Heart left ventricle (tissue), 16 donors: ENCODE results near the gene ABCA9. TPM values are rescaled to one million over a fixed set of nuclear protein-coding genes. Genes with fewer than 3 reads are reported as not detected.

ENCODE experiments used
- ATAC-seq, 4 donors: fragments of 200-7000 bp; cut with Tn5 transposase; one replicate each; pipeline ENCODE4 v1.9.1; 2020 to 2022; ENCODE audit warnings: moderate library complexity in 4 of 4, mild to moderate bottlenecking in 3 of 4, moderate number of reproducible peaks in 1 of 4
- DNase-seq, 5 donors: peaks; one replicate each; pipeline ENCODE4 v3.0.0-alpha.2; 2020
- H3K27ac ChIP-seq, 12 donors: fragments of 200-600 bp; sonication (generic) in 4 of 12; one replicate each; pipeline versions ENCODE4 v1.5.0 to v1.8.0; 2016 to 2022; ENCODE audit warnings: mild to moderate bottlenecking in 2 of 12
- H3K27me3 ChIP-seq, 9 donors: fragments of 200-600 bp; sonication (generic) in 2 of 9; one replicate each; pipeline versions ENCODE4 v1.5.1 to v1.8.0; 2016 to 2022; ENCODE audit warnings: mild to moderate bottlenecking in 3 of 9
- H3K36me3 ChIP-seq, 9 donors: fragments of 200-600 bp; sonication (generic) in 2 of 9; one replicate each; pipeline versions ENCODE4 v1.5.0 to v1.8.0; 2018 to 2022; ENCODE audit warnings: mild to moderate bottlenecking in 2 of 9
- H3K4me1 ChIP-seq, 12 donors: fragments of 200-600 bp; sonication (generic) in 4 of 12; one replicate each; pipeline versions ENCODE4 v1.5.0 to v1.8.0; 2016 to 2022; ENCODE audit warnings: mild to moderate bottlenecking in 3 of 12
- H3K4me3 ChIP-seq, 12 donors: fragments of 200-600 bp; sonication (generic) in 4 of 12; one replicate each; pipeline versions ENCODE4 v1.5.0 to v1.8.0; 2017 to 2022; ENCODE audit warnings: mild to moderate bottlenecking in 9 of 12, moderate library complexity in 4 of 12
- H3K9me3 ChIP-seq, 12 donors: fragments of 200-600 bp; sonication (generic) in 4 of 12; one replicate each; pipeline versions ENCODE4 v1.5.0 to v1.8.0; 2016 to 2022; ENCODE audit warnings: mild to moderate bottlenecking in 1 of 12
- CTCF ChIP-seq, 12 donors: fragments of 200-600 bp; sonication (generic) in 4 of 12; IDR thresholded peaks; one replicate each; pipeline versions ENCODE4 v1.5.0 to v1.8.0; 2018 to 2022; ENCODE audit warnings: antibody characterized with exemption in 12 of 12, mild to moderate bottlenecking in 5 of 12
- POLR2A ChIP-seq, 2 donors: fragments of 450-650 bp; IDR thresholded peaks; one replicate each; pipeline ENCODE4 v1.6.1; 2017; ENCODE audit warnings: antibody characterized with exemption in 2 of 2, mild to moderate bottlenecking in 2 of 2, moderate library complexity in 2 of 2
- WGBS, 4 donors: extraction: QIAGEN DNeasy Blood & Tissue Kit in 2 of 4; methylation state at CpG; one replicate each; pipeline versions ENCODE4 v1.1.5 to v1.1.7; 2013 to 2018; 5-methylcytosine and 5-hydroxymethylcytosine counted together
- intact Hi-C, 10 donors: fragments of 100-400 bp; cut with DNase I; formaldehyde crosslinking; loops; one replicate each; pipeline versions ENCODE4 v1.11.1 to v1.14.2; 2022
- polyA plus RNA-seq, 2 donors: library from polyadenylated mRNA; stranded (reverse); fragments of 200-250 nt; gene quantifications; one replicate each; pipeline ENCODE4 v1.2.3, GENCODE V29; 2013
- total RNA-seq, 9 donors: library from RNA; depleted of rRNA in 2 of 9; stranded (reverse); fragments of >200 nt in 2 of 9; fragmentation: NEBNext Ultra II Directional in 3 of 9; extraction: Animal tissue kit (Norgen Biotek cat#: 25700) in 3 of 9; gene quantifications; one replicate each; pipeline versions ENCODE4 v1.1.0 to v1.2.4, GENCODE V29; 2016 to 2023
- donor health status: ischemic (EF 13 %, LVEDD 7.1; RV severe dilation, severe dysfunction).
- donor health status: healthy with polysubstance abuse.
- donor health status: DM: no; HTN: yes; CAD: no.
- donor health status: DM: no; HTN: no; CAD: no.
- donor health status: ischemic (EF 25% LVEDD 6.9; RV normal size, moderate dysfunction).
- donor health status: ischemic (EF 25% LVEDD 5.7; RV mildly dilated, moderate dysfunction).
- donor health status: healthy.
- donor health status: DM: yes; HTN: yes; CAD: no.
- donor health status: ischemic (EF 35%, LVEDD 5.7; RV mildly dilated, moderate dysfunction).
- donor health status: nonischemic (EF 11% LVEDD 7.7; RV severe dilation, severe dysfunction).
- donor health status: DM: yes; HTN: yes; CAD: no.
- donor health status: PGD.
- donor health status: ischemic (EF 29% LVEDD 5.4; RV normal size, mild dysfunction).
- donor health status: nonischemic (EF 23%, LVEDD 6.1; RV moderate dilation, normal function).

ABCA9 gene
- total and polyA plus RNA-seq, 11 donors, result 2.4 to 19.9 (median 11.2) TPM

DNA sequence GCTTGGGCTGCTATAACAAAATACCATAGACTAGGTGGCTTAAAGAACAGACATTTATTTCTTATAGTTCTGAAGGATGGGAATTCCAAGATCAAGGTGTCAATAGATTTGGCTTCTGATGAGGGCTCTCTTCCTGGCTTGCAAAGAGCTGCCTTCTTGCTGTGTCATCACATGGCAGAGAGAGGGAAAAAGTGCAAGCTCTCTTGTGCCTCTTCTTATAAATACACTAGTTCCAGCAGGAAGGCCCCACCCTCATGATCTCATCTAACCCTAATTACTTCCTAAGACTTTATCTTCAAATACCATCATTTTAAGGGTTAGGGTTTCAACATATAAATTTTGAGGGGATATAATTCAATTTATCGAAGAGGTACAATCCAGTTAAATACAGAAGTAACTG is 30.6 kb downstream of the ABCA9 start:
- no peak for ATAC-seq
- no peak for DNase-seq
- peaks cover 0 to 3% (median 0%) of the 10 kb centered on the region in 12 donors for H3K4me1 ChIP-seq
- no peak for TF ChIP-seq POLR2A (IDR thresholded peaks at IDR 0.05)
- no peak for TF ChIP-seq CTCF (IDR thresholded peaks at IDR 0.05)
- no peak overlapping the region for H3K27ac ChIP-seq
- H3K27me3 ChIP-seq, result no peaks in the 10 kb centered on the region
- intact Hi-C loops, result no loop called here
- peaks cover 0 to 92% (median 15%) of the 10 kb centered on the region in 9 donors for H3K36me3 ChIP-seq
- WGBS, 4 donors, result 78 to 97% (median 90%) methylated on average over 1 of the region's 1 CpG
- H3K4me3 ChIP-seq, result no peak overlapping the region
- H3K9me3 ChIP-seq, result no peaks in the 10 kb centered on the region

GRCh38 chr17:69018687-69019086 is 42.0 kb downstream of the ABCA9 start:
- TF ChIP-seq POLR2A (IDR thresholded peaks at IDR 0.05) (no peak), CTCF (IDR thresholded peaks at IDR 0.05) (no peak)
- Histone ChIP-seq H3K9me3 (no peaks in the 10 kb centered on the region), H3K36me3 (peaks cover 0 to 89% (median 4%) of the 10 kb centered on the region in 9 donors), H3K4me3 (no peak overlapping the region), H3K27ac (no peak overlapping the region), H3K27me3 (no peaks in the 10 kb centered on the region), H3K4me1 (no peaks in the 10 kb centered on the region)
- 80 to 82% (median 81%) methylated on average over 1 of the region's 1 CpG for WGBS, 4 donors
- ATAC-seq (no peak), DNase-seq (no peak)
- intact Hi-C loops, result no loop called here

GRCh38 chr17:69018022-69018615 is 42.6 kb downstream of the ABCA9 start:
- Histone ChIP-seq H3K9me3 (no peaks in the 10 kb centered on the region), H3K4me3 (no peak overlapping the region), H3K27me3 (no peaks in the 10 kb centered on the region), H3K27ac (no peak overlapping the region), H3K36me3 (peaks cover 0 to 89% (median 0%) of the 10 kb centered on the region in 9 donors), H3K4me1 (no peaks in the 10 kb centered on the region)
- WGBS, 4 donors, result 69 to 78% (median 73%) methylated on average over 3 of the region's 3 CpGs
- intact Hi-C loops, result no loop called here
- TF ChIP-seq CTCF (IDR thresholded peaks at IDR 0.05) (no peak), POLR2A (IDR thresholded peaks at IDR 0.05) (no peak)
- no peak for ATAC-seq
- no peak for DNase-seq

DNA sequence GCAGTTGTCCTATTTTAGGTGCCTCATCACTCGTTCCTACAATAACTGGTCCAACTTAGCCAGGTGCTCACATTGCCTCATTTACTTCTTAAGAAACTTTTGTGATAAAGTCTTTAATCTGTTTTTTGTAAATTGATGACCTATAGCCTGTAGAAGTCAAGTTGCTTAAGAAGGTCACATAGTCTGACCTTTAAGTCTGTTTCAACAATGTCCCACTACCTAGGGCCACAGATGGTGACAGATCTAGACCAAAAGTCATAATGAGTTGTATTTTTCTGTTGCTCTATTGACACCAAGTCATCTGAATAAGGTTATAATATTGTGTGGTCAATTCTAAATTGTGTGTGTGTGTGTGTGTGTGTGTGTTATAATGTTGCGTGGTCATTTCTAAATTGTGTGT is 45.1 kb downstream of the ABCA9 start:
- Histone ChIP-seq H3K27ac (no peak overlapping the region), H3K4me3 (no peak overlapping the region), H3K36me3 (peaks cover 0 to 98% (median 0%) of the 10 kb centered on the region in 9 donors), H3K4me1 (no peaks in the 10 kb centered on the region), H3K9me3 (no peaks in the 10 kb centered on the region), H3K27me3 (no peaks in the 10 kb centered on the region)
- TF ChIP-seq CTCF (IDR thresholded peaks at IDR 0.05) (no peak), POLR2A (IDR thresholded peaks at IDR 0.05) (no peak)
- 79 to 88% (median 86%) methylated on average over 2 of the region's 2 CpGs for WGBS, 4 donors
- no peak for DNase-seq
- no peak for ATAC-seq
- intact Hi-C loops, result no loop called here
